PC-3 (cell line): ENCODE results near the gene AKAP4.

Experiments
- EZH2 ChIP-seq: fragments of 300-600 bp; sonication (generic); IDR thresholded peaks from one replicate; pipeline ENCODE4 v1.6.1; 2017; ENCODE audit warnings: antibody characterized with exemption, mild to moderate bottlenecking, low read length; ENCODE audit not compliant: unreplicated experiment
- EZH2phosphoT487 ChIP-seq: fragments of 300-600 bp; sonication (generic); IDR thresholded peaks from 2 replicates; pipeline ENCODE4 v1.6.1; 2018; ENCODE audit warnings: mild to moderate bottlenecking, antibody characterized with exemption, low read length, borderline replicate concordance
- TF ChIP-seq, protein P1 (sequence below): fragments of 300-600 bp; sonication (generic); conservative IDR thresholded peaks from 2 replicates; pipeline ENCODE4 v1.5.1; 2017; ENCODE audit warnings: antibody characterized with exemption, low read depth, mild to moderate bottlenecking, low read length

DNA sequence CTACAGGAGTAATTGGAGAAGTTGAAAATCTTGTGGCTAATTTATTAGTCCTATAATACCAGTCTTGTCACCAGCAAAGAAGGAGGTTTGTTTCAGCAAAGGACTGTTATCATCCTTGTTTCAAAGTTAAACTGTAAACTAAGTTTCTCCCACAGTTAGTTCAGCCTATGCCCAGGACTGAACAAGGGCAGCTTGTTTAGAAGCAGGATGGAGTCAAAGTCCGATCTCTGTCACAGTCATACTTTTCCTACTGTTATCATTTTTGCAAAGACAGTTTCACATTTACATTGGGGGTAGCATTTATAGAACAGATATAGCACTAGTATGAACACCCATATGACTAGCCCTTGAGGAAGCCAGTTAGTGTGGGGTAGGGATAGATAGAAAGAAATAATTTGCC, 46.4 kb downstream of the AKAP4 start:
- TF ChIP-seq, protein P1, sequence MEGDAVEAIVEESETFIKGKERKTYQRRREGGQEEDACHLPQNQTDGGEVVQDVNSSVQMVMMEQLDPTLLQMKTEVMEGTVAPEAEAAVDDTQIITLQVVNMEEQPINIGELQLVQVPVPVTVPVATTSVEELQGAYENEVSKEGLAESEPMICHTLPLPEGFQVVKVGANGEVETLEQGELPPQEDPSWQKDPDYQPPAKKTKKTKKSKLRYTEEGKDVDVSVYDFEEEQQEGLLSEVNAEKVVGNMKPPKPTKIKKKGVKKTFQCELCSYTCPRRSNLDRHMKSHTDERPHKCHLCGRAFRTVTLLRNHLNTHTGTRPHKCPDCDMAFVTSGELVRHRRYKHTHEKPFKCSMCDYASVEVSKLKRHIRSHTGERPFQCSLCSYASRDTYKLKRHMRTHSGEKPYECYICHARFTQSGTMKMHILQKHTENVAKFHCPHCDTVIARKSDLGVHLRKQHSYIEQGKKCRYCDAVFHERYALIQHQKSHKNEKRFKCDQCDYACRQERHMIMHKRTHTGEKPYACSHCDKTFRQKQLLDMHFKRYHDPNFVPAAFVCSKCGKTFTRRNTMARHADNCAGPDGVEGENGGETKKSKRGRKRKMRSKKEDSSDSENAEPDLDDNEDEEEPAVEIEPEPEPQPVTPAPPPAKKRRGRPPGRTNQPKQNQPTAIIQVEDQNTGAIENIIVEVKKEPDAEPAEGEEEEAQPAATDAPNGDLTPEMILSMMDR, result no peak
- TF ChIP-seq EZH2, result no peak
- no peak for TF ChIP-seq EZH2phosphoT487
